Stimulated activated naive CD8-positive, alpha-beta T cell treated with anti-CD3 and anti-CD28 coated beads, Interleukin-15, amount 100 ng/mL, for 72 hours (primary cell): Measurements from ENCODE around the gene CYREN.
"Not testable (repeated sequence)": the region's sequence is repeated elsewhere in the genome, so short reads cannot be mapped to it uniquely, and the experiment has no call there.

Experiments
- ATAC-seq: fragments of 150-1000 bp; cut with Tn5 transposase; 2 replicates; pipeline ENCODE4 v1.10.0; 2021; ENCODE audit warnings: mild to moderate bottlenecking, moderate library complexity
- DNase-seq, 2 donors: peaks; one replicate each; pipeline ENCODE4 v3.0.0; 2021 to 2022
- H3K27ac Mint-ChIP-seq, 2 donors: one replicate each; pipeline ENCODE4 v1.8.0; 2022; ENCODE audit warnings: mild to moderate bottlenecking in 2 of 2, mixed read lengths in 2 of 2, moderate library complexity in 2 of 2
- H3K27me3 Mint-ChIP-seq: one replicate; pipeline ENCODE4 v1.8.0; 2022; ENCODE audit warnings: mixed read lengths
- H3K4me1 Mint-ChIP-seq: one replicate; pipeline ENCODE4 v1.8.0; 2022; ENCODE audit warnings: mild to moderate bottlenecking, mixed read lengths
- H3K4me3 Mint-ChIP-seq, 2 donors: one replicate each; pipeline ENCODE4 v1.8.0; 2022; ENCODE audit warnings: mild to moderate bottlenecking in 2 of 2, mixed read lengths in 2 of 2, moderate library complexity in 1 of 2
- H3K9me3 Mint-ChIP-seq, 2 donors: one replicate each; pipeline ENCODE4 v1.8.0; 2022; ENCODE audit warnings: mixed read lengths in 2 of 2

Gene CYREN

DNA sequence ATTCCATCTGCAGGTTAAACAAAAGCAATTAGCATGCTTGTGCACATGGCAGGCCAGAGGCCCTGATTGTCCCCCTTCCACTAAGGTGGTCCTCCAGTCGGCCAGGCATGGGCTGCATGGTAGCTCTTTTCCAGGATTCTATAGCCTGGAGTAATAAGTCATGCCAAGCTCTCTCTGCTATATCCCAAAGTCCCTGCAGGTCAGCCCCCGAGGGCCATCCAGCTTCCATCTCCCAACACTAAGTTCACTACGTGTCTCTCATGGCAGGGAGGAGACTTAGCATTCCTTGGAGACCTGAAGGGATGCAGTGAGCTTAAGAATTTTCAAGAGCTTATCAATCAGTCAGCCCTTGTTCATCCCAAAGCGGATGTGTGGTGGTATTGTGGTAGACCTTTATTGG is 3.4 kb upstream of the CYREN start:
- ATAC-seq, H3K27me3 Mint-ChIP-seq, H3K27ac Mint-ChIP-seq, DNase-seq, H3K4me3 Mint-ChIP-seq, H3K9me3 Mint-ChIP-seq: not testable (repeated sequence)
- peaks cover 30% of the 10 kb centered on the region for H3K4me1 Mint-ChIP-seq

DNA sequence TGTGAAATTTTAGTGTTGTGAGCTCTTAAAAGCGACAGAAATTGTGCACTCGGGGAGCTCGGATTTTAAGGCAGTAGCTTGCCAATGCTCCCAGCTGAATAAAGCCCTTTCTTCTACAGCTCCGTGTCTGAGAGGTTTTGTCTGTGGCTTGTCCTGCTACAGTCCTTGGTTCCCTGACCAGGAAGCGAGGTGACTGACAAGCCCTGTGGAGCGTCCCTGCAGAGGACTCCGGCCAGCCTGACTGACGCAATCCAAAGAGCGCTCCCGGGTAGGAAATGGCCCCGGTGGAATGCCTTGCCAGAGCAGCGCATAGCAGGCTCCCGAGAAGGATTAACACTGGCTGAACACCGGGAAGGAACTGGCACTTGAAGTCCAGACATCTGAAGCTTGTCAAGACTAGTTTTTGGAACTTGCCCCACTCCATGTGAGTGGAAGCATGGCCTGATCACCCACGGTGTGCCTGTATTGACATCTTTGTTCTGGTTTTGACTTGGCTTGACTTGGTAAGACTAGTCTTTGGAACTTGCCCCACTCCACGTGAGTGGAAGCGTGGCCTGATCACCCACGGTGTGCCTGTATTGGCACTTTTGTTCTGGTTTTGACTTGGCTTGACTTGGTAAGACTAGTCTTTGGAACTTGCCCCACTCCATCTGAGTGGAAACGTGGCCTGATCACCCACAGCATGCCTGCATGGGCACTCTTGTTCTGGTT is 1.2 kb upstream of the CYREN start:
- DNase-seq, ATAC-seq, H3K27me3 Mint-ChIP-seq, H3K9me3 Mint-ChIP-seq: not testable (repeated sequence)
- H3K4me3 Mint-ChIP-seq: peak overlapping the region; percentile 51 to 93
- H3K27ac Mint-ChIP-seq: peak overlapping the region in 1 of 2 donors; percentile 61
- peaks cover 52% of the 10 kb centered on the region for H3K4me1 Mint-ChIP-seq

DNA sequence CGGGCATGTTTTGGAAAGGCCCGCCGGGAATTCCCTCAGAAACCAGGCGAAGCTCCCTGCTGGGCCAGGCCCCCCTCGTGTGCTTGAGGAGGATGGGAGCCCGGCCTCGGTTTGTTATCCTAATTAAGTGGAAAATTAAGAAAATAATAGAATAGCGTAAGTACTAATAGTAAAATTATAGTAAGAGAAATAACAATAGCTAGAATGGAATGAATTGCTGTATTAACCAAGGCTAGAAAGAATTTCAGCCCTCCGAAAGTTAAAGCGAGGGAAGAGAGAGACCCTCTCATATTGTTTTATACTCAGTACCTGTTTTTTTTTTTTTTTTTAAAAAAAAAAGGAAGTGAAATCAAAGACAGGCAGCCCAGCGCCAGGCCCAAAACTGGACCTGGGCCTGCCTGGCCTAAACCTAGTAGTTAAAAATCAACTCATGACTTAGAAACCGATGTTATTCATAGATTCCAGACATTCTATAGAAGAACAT is 533 bp upstream of the CYREN start:
- Mint-ChIP-seq H3K4me3 (peak overlapping the region; percentile 93 to 94), H3K4me1 (peaks cover 59% of the 10 kb centered on the region), H3K27ac (peak overlapping the region; percentile 96 to 99)
- not testable (repeated sequence) for H3K27me3 Mint-ChIP-seq, H3K9me3 Mint-ChIP-seq, ATAC-seq, DNase-seq

DNA sequence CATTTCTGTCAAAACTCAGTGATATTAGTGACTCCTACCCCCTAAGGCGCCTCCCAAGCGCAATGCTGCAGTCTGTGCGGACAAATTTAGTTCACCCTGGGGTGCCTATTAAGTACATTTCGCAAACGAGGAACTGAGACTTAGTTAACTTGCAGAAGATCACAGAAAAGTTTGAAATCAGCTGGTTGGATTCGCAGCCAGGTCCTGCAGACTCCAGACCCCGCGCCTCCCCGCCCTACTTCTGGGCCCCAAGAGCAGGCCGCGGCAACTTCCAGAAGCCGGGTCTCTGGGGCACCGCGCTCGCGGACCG is 588 bp downstream of the CYREN start:
- no peak for DNase-seq
- H3K9me3 Mint-ChIP-seq: no peaks in the 10 kb centered on the region
- peak; percentile 0 for ATAC-seq
- no peaks in the 10 kb centered on the region for H3K27me3 Mint-ChIP-seq
- peaks cover 70% of the 10 kb centered on the region for H3K4me1 Mint-ChIP-seq
- peak overlapping the region; percentile 93 to 95 for H3K27ac Mint-ChIP-seq
- peak overlapping the region; percentile 93 to 94 for H3K4me3 Mint-ChIP-seq

DNA sequence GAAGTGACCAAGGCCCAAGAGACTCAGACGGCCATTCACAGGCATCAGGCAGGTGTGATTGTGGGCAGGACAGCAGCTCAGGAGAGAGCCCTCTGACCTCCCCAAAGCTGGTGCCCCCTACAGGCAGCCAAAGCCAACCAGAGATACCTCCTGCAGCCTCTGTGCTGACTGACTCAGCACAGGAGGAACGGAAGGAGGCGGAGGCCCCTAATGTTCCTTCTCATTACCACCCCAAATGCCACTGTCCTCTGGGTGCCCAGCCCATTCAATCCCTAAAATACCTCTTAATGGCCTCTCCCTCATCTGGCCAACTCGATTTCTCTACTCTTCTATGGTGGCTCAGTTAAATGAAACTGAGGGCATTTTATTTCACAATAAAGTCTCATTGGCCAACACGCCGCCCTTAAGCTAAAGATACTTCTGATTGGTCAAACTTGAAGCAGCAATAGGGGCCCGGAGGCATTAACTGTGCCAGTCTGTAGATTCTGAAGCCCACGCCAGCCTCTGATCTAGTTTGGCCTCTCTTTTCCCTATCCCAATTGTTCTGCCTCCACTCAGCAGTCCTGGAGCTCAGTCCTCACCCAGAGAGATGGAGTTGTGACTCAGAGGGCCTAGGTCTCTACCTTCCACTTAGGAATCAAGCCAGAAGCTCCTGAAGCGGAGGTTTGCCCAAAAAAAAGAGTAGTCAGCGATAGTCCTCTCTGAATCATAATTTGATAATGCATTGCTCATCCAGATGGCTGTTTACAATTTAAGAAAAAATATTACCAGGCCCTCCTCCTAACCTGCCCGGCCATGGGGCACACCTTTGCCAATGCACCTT is 1.2 kb downstream of the CYREN start:
- Mint-ChIP-seq H3K4me3 (peak overlapping the region; percentile 93 to 94), H3K27ac (peak overlapping the region; percentile 93 to 95), H3K9me3 (no peaks in the 10 kb centered on the region), H3K27me3 (no peaks in the 10 kb centered on the region), H3K4me1 (peaks cover 76% of the 10 kb centered on the region)
- DNase-seq: peak; percentile 56 to 74
- peak; percentile 65 for ATAC-seq

DNA sequence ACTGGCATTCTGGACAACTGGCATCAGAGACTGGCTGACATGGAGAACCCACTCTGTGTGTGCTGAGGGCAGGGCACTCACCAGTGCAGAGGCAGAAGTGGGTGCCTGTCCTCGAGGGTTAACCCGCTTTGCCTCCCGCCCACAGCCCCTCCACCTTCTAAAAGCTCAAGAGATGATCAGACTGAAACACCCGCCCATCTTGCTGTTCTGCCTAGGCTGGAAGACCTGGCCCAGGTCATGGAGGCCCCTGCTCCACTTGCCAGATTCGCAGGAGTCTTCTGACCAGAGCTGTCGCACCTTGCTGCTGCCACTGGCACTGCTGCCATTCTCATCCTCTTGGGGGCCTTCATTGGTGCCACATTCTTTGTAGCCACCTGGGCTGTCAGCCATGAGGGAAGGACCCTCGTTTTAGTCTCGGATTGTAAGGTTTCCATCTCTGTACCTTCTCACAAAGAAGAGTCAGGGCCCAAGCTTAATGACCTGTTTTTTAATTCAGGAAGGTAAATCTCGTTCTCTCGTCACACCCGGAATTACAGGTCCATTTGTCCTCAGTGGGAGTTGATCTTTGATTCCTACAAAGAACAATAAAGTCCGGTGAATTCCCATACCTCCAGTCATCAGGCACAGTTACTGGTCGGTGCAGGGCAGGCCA is 1.9 kb downstream of the CYREN start:
- DNase-seq (no peak), ATAC-seq (no peak)
- Mint-ChIP-seq H3K27ac (peak overlapping the region; percentile 60 to 93), H3K4me1 (peaks cover 82% of the 10 kb centered on the region), H3K27me3 (no peaks in the 10 kb centered on the region), H3K9me3 (no peaks in the 10 kb centered on the region), H3K4me3 (peak overlapping the region; percentile 93 to 94)

DNA sequence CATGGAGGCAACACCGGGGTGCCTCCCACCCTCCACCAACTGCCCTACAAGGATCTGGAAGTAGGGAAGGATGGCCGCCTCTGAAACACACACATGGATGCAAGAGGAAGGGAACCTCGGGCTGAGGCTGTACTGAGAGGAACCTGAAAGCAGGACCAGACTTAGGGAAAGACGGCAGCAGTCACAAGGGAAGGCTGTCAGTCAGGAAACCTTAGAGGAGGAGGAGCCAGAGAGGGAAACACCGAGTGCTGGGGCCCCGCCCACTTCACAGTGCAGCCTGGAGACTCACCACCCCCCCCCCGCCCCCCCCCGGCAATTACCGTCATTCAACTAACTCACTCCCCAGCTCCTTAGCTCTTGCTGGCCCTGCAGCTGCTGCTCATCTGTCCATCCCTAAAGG is 2.5 kb downstream of the CYREN start:
- Mint-ChIP-seq H3K4me1 (peaks cover 82% of the 10 kb centered on the region), H3K9me3 (no peaks in the 10 kb centered on the region), H3K4me3 (peak overlapping the region; percentile 93 to 94), H3K27ac (peak overlapping the region; percentile 60 to 84), H3K27me3 (no peaks in the 10 kb centered on the region)
- ATAC-seq (no peak), DNase-seq (no peak)

DNA sequence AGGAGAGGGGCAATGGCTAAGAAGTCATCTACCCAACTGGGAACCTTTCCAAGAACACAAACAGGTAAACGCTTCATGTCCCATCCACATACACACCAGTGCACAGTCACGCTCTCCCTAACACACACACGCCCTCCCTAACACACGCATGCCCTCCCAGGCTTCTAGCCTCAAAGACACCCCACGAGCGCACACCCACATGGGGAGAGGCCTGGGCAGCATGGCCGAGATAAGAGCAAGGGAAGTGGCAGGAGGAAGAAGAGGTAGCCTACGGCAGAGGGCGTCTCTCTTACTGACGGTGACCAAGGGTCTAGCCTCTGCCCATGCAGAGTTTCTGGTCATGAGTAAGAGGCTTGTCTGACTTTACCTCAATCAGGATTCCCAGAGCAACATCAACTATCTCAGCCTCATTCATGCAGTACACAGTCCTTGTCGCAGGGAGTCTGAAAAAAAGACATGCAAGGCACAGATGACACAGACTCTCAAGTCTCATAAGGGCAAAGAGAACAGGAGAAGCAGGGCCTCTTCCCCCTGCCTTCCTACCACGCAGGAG is 3.1 kb downstream of the CYREN start:
- H3K27ac Mint-ChIP-seq: peak overlapping the region; percentile 45 to 62
- no peaks in the 10 kb centered on the region for H3K27me3 Mint-ChIP-seq
- peaks cover 84% of the 10 kb centered on the region for H3K4me1 Mint-ChIP-seq
- peak overlapping the region; percentile 58 to 93 for H3K4me3 Mint-ChIP-seq
- DNase-seq (no peak), ATAC-seq (no peak)
- H3K9me3 Mint-ChIP-seq: peaks cover 3 to 5% of the 10 kb centered on the region in 2 donors

DNA sequence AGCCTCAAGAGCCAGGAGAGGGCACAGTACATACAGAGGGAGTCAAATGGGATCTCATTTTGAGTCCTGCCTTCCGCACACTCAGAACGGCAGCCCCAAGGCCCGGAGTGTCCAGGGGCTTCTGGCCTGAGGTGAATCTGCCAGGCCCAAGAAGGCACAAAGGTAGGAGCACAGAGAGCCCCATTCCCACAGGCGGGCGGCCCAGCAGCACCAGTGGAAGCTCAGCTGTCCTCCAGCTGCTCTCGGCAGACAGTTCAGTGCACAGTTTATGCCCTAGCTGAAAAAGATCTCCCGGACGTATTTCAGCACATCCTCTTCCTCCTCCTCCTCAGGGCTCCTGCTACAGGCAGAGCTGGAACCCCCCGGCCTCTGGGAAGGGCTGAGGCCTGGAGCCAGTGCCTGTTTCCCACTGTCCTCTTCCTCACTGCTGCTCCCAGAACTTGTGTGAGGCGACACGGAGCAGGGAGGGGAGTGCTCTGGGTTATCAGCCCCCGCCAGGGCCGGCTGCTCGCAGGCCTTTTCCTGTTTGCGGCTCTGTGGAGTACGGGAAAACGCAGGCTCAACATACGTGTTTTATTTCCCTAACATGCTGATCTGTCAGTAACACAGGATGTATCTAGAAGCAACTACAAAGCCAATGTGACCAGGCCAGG is 4.0 kb downstream of the CYREN start:
- DNase-seq (no peak), ATAC-seq (no peak)
- H3K27ac Mint-ChIP-seq: peak overlapping the region; percentile 63 to 72
- peaks cover 84% of the 10 kb centered on the region for H3K4me1 Mint-ChIP-seq
- no peaks in the 10 kb centered on the region for H3K27me3 Mint-ChIP-seq
- H3K9me3 Mint-ChIP-seq: peaks cover 12 to 15% of the 10 kb centered on the region in 2 donors
- peak overlapping the region; percentile 41 to 42 for H3K4me3 Mint-ChIP-seq

DNA sequence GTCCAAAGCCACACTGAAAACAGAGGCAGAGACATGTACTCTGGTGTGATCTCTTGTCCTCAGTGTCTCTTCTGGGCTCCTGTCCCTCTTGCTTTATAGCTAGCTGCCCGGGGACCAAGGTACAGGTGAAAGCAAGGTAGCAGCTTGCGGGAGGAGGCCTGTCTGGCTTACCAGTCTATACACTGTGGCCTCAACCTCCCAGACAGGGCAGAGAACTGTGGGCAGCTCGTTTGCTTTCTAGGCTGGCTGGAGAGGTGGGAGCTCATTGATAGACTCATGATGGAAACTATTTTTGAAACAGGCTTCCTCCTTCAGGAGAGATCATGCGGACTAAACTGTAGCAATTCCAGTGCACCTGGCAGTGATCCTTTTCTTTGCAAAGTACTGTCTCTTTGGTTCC is 4.6 kb downstream of the CYREN start:
- Mint-ChIP-seq H3K27ac (peak overlapping the region in 1 of 2 donors; percentile 12), H3K4me1 (peaks cover 84% of the 10 kb centered on the region)

DNA sequence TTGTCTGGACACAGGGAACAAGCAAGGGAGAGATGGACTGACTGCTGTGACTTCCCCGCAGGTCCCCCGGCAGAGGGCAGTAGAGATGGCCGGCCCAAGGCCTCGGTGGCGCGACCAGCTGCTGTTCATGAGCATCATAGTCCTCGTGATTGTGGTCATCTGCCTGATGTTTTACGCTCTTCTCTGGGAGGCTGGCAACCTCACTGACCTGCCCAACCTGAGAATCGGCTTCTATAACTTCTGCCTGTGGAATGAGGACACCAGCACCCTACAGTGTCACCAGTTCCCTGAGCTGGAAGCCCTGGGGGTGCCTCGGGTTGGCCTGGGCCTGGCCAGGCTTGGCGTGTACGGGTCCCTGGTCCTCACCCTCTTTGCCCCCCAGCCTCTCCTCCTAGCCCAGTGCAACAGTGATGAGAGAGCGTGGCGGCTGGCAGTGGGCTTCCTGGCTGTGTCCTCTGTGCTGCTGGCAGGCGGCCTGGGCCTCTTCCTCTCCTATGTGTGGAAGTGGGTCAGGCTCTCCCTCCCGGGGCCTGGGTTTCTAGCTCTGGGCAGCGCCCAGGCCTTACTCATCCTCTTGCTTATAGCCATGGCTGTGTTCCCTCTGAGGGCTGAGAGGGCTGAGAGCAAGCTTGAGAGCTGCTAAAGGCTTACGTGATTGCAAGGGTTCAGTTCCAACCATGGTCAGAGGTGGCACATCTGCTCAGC is 6.0 kb downstream of the CYREN start:
- H3K27me3 Mint-ChIP-seq: no peaks in the 10 kb centered on the region
- ATAC-seq: no peak
- H3K27ac Mint-ChIP-seq: peak overlapping the region; percentile 65 to 88
- H3K4me3 Mint-ChIP-seq: no peak overlapping the region
- peaks cover 14 to 22% of the 10 kb centered on the region in 2 donors for H3K9me3 Mint-ChIP-seq
- no peak for DNase-seq
- H3K4me1 Mint-ChIP-seq: peaks cover 89% of the 10 kb centered on the region

More for the DNA sequence above, 4.6 kb downstream of the CYREN start:
- Mint-ChIP-seq H3K27me3 (no peaks in the 10 kb centered on the region), H3K9me3 (peaks cover 14 to 21% of the 10 kb centered on the region in 2 donors), H3K4me3 (no peak overlapping the region)
- no peak for DNase-seq
- ATAC-seq: no peak

DNA sequence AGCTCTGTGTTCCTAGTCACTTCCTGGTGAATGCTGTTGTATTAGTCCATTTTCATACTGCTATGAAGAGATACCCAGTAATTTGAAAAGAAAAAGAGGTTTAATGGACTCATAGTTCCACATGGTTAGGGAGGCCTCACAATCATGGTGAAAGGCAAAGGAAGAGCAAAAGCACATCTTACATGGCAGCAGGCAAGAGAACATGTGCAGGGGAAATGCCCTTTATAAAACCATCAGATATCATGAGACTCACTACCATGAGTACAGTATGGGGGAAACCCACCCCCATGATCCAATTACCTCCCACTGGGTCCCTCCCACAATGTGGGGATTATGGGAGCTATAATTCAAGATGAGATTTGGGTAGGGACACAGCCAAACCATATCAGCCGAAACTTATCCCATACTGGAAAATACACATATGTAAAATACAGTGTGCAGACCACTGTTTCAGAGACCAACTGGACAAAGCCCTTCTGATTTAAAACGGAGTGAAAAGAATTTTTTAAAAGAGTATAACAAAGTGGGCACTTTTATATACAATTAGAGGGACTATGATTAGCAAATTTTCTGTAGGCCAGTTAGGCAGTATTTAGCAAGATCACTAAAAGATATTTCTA is 8.0 kb downstream of the CYREN start:
- no peak overlapping the region for H3K4me3 Mint-ChIP-seq
- H3K9me3 Mint-ChIP-seq: peaks cover 14 to 28% of the 10 kb centered on the region in 2 donors
- ATAC-seq (no peak), DNase-seq (no peak)
- H3K27me3 Mint-ChIP-seq: no peaks in the 10 kb centered on the region
- H3K4me1 Mint-ChIP-seq: peaks cover 88% of the 10 kb centered on the region
- no peak overlapping the region for H3K27ac Mint-ChIP-seq

DNA sequence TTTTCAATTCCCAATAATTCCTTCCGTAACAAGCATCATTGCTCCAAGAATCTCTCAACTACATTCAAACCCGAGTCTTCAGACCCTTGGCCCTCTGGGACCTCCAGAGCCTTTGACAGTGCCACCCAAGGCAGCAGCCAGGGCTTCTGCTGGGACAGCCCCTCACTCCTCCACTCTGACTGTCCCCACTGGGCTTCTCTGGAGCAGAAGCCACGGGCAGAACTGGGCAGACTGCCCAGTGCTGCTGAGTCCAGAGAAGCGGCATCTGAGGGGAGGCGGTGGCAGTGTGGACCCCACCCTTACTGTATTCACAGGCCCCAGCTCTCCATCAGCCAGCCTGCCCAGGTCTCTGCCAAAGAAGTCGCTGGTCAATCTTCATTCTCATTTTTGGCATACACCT is 8.8 kb downstream of the CYREN start:
- Mint-ChIP-seq H3K9me3 (peaks cover 21 to 36% of the 10 kb centered on the region in 2 donors), H3K4me1 (peaks cover 84% of the 10 kb centered on the region), H3K27me3 (no peaks in the 10 kb centered on the region), H3K4me3 (peak overlapping the region; percentile 20 to 34), H3K27ac (peak overlapping the region in 1 of 2 donors; percentile 71)
- no peak for DNase-seq
- ATAC-seq: no peak
